Body of pancreas (tissue), 4 donors: ENCODE measurements around the gene MYL5.

ENCODE experiments used
- CTCF ChIP-seq, 7 experiments: fragments of 450-650 bp in 4 of 7; fragments of 200-600 bp in 3 of 7; sonication (generic) in 3 of 7; IDR thresholded peaks; one replicate each; pipeline ENCODE4 v1.5.1; 2016 to 2019; ENCODE audit warnings: antibody characterized with exemption in 7 of 7
- POLR2A ChIP-seq, 3 donors: fragments of 450-650 bp; IDR thresholded peaks; one replicate each; pipeline ENCODE4 v1.6.1; 2016; ENCODE audit warnings: antibody characterized with exemption in 3 of 3, mild to moderate bottlenecking in 2 of 3

- TF ChIP-seq POLR2A (IDR thresholded peaks at IDR 0.05) (no peak), CTCF (IDR thresholded peaks at IDR 0.05) (no peak)
These were observed 917 bp downstream of the MYL5 start for GRCh38 chr4:675036-675882.
